SK-N-SH (cell line): Measurements from ENCODE around the gene AGFG1. TPM values are rescaled to one million over a fixed set of nuclear protein-coding genes. Genes with fewer than 3 reads are reported as not detected.

Experiments used
- CTCF ChIA-PET: fragments of 300-600, 350-600 bp; formaldehyde crosslinking; extraction: SDS; loops from one replicate; lab custom pipeline; 2021; lab: Yijun Ruan, JAX
- POLR2A ChIA-PET: fragments of 350-600 bp; sonication (Branson Sonifier 250); formaldehyde crosslinking; extraction: SDS; loops from one replicate; lab custom pipeline; 2020; ENCODE audit warnings: antibody characterized with exemption, inconsistent platforms; lab: Yijun Ruan, JAX
- DNase-seq: peaks from one replicate; pipeline ENCODE4 v3.0.0; 2012
- H2AFZ ChIP-seq: fragments of 200-600 bp; sonication (generic); 2 replicates; pipeline ENCODE4 v1.8.1; 2016; ENCODE audit warnings: antibody characterized with exemption, mild to moderate bottlenecking, low read depth
- H3F3A ChIP-seq: fragments of 200-600 bp; sonication (generic); replicated peaks from 2 replicates; pipeline ENCODE3; 2016; ENCODE audit warnings: antibody characterized with exemption, mild to moderate bottlenecking; ENCODE audit not compliant: insufficient read depth
- H3K27ac ChIP-seq, 2 experiments: fragments of 200-500 bp in 1 of 2; fragments of 200-600 bp in 1 of 2; sonication (Bioruptor generic) in 1 of 2; sonication (generic), shearing (Covaris generic) in 1 of 2; 2 replicates each; pipeline versions ENCODE4 v1.5.1 to v1.6.1; 2014 to 2016; ENCODE audit warnings: low read depth in 2 of 2, inconsistent platforms in 1 of 2, low read length in 1 of 2, mild to moderate bottlenecking in 1 of 2, mixed read lengths in 1 of 2
- H3K27me3 ChIP-seq: fragments of 200-600 bp; sonication (generic), shearing (Covaris generic); 2 replicates; pipeline ENCODE4 v1.6.1; 2016; ENCODE audit warnings: mixed run types; ENCODE audit not compliant: insufficient read depth
- H3K36me3 ChIP-seq, 2 experiments: fragments of 200-500 bp in 1 of 2; fragments of 200-600 bp in 1 of 2; sonication (Bioruptor generic) in 1 of 2; sonication (generic) in 1 of 2; replicated peaks in 1 of 2; 2 replicates each; pipeline versions ENCODE3 to v1.5.1; 2014 to 2016; ENCODE audit warnings: low read length in 1 of 2, mild to moderate bottlenecking in 1 of 2; ENCODE audit not compliant: insufficient read depth in 2 of 2, control insufficient read depth in 1 of 2
- H3K4me1 ChIP-seq, 2 experiments: fragments of 200-500 bp in 1 of 2; fragments of 200-600 bp in 1 of 2; sonication (Bioruptor generic) in 1 of 2; sonication (generic), shearing (Covaris generic) in 1 of 2; 2 replicates each; pipeline versions ENCODE4 v1.5.1 to v1.6.1; 2014 to 2016; ENCODE audit warnings: low read depth in 1 of 2, low read length in 1 of 2, mixed run types in 1 of 2; ENCODE audit not compliant: insufficient read depth in 2 of 2, control insufficient read depth in 1 of 2
- H3K4me2 ChIP-seq: fragments of 200-600 bp; sonication (generic), shearing (Covaris generic); 2 replicates; pipeline ENCODE4 v1.6.1; 2017; ENCODE audit warnings: mixed run types
- H3K4me3 ChIP-seq, 2 experiments: fragments of 200-500 bp in 1 of 2; fragments of 200-600 bp in 1 of 2; sonication (Bioruptor generic) in 1 of 2; sonication (generic), shearing (Covaris generic) in 1 of 2; 2 replicates each; pipeline versions ENCODE4 v1.5.1 to v1.8.1; 2014 to 2016; ENCODE audit warnings: low read depth in 2 of 2, inconsistent platforms in 1 of 2, low read length in 1 of 2, mild to moderate bottlenecking in 1 of 2, mixed read lengths in 1 of 2, moderate library complexity in 1 of 2
- H3K79me2 ChIP-seq: fragments of 200-600 bp; sonication (generic); 2 replicates; pipeline ENCODE4 v1.8.1; 2017; ENCODE audit warnings: mild to moderate bottlenecking; ENCODE audit not compliant: insufficient read depth
- H3K9ac ChIP-seq: fragments of 200-600 bp; sonication (generic); 2 replicates; pipeline ENCODE4 v1.6.1; 2017; ENCODE audit warnings: mixed run types
- H3K9me2 ChIP-seq: fragments of 200-600 bp; sonication (generic); 2 replicates; pipeline ENCODE4 v1.6.1; 2017; ENCODE audit warnings: mixed run types
- H3K9me3 ChIP-seq: fragments of 200-600 bp; sonication (generic); 2 replicates; pipeline ENCODE4 v1.6.1; 2017; ENCODE audit warnings: mixed run types, mild to moderate bottlenecking, moderate library complexity
- H4K20me1 ChIP-seq: fragments of 200-600 bp; sonication (generic); 2 replicates; pipeline ENCODE4 v1.6.1; 2017; ENCODE audit warnings: mild to moderate bottlenecking, mixed run types; ENCODE audit not compliant: insufficient read depth
- ELF1 ChIP-seq: IDR thresholded peaks from 2 replicates; pipeline ENCODE4 v1.4.0; 2012
- FOSL2 ChIP-seq: IDR thresholded peaks from 2 replicates; pipeline ENCODE4 v1.4.0; 2012; ENCODE audit warnings: low read depth, mild to moderate bottlenecking, moderate library complexity, borderline replicate concordance
- FOXJ3 ChIP-seq: sonication (generic); formaldehyde crosslinking; IDR thresholded peaks from 2 replicates; pipeline ENCODE4 v1.5.1; 2020; ENCODE audit warnings: mild to moderate bottlenecking, missing genetic modification reagents
- GABPA ChIP-seq: IDR thresholded peaks from 2 replicates; pipeline ENCODE4 v1.4.0; 2012; ENCODE audit warnings: low read depth, mild to moderate bottlenecking
- MEF2A ChIP-seq: IDR thresholded peaks from 2 replicates; pipeline ENCODE4 v1.4.0; 2012; ENCODE audit warnings: low read depth, borderline replicate concordance
- NFIC ChIP-seq: IDR thresholded peaks from 2 replicates; pipeline ENCODE4 v1.4.0; 2012; ENCODE audit warnings: borderline replicate concordance
- NRF1 ChIP-seq: IDR thresholded peaks from 2 replicates; pipeline ENCODE4 v1.6.1; 2012; ENCODE audit warnings: low read depth, mild to moderate bottlenecking, low read length
- POLR2AphosphoS5 ChIP-seq: IDR thresholded peaks from 2 replicates; pipeline ENCODE4 v1.6.1; 2012; ENCODE audit warnings: low read depth, low read length
- TAF1 ChIP-seq: IDR thresholded peaks from 2 replicates; pipeline ENCODE4 v1.6.1; 2012; ENCODE audit warnings: low read depth, mild to moderate bottlenecking, low read length, moderate library complexity, borderline replicate concordance
- TCF12 ChIP-seq: IDR thresholded peaks from 2 replicates; pipeline ENCODE4 v1.4.0; 2012
- TEAD4 ChIP-seq: IDR thresholded peaks from 2 replicates; pipeline ENCODE4 v1.4.0; 2012; ENCODE audit warnings: mild to moderate bottlenecking, borderline replicate concordance; ENCODE audit not compliant: insufficient read depth
- WGBS: methylation state at CpG from one replicate; pipeline ENCODE4 v1.1.6; 2017; ENCODE audit warnings: low lambda C conversion rate; 5-methylcytosine and 5-hydroxymethylcytosine counted together
- polyA plus RNA-seq, 3 experiments: library from polyadenylated mRNA; depleted of rRNA; stranded (reverse); fragments of >200 nt; gene quantifications; 2 replicates each; pipeline ENCODE4 v1.2.3, GENCODE V29; 2012
- TF ChIP-seq, protein P1 (sequence below): IDR thresholded peaks from 2 replicates; pipeline ENCODE4 v1.4.0; 2012; ENCODE audit warnings: low read depth
- TF ChIP-seq, protein P2 (sequence below): IDR thresholded peaks from 2 replicates; pipeline ENCODE4; 2012
- TF ChIP-seq, protein P3 (sequence below): fragments of 150-350 bp; IDR thresholded peaks from 2 replicates; pipeline ENCODE4 v1.6.1; 2016; ENCODE audit warnings: mild to moderate bottlenecking, low read depth, low read length
- TF ChIP-seq, protein P4 (sequence below): IDR thresholded peaks from 2 replicates; pipeline ENCODE4 v1.6.1; 2012; ENCODE audit warnings: mild to moderate bottlenecking, low read depth, low read length, moderate library complexity
- TF ChIP-seq, protein P5 (sequence below): fragments of 150-350 bp; IDR thresholded peaks from 2 replicates; pipeline ENCODE4 v1.6.1; 2017; ENCODE audit warnings: antibody characterized with exemption, low read length, low read depth, borderline replicate concordance

Gene AGFG1
- polyA plus RNA-seq, 1 of the 3 experiments (the other 2 are of a cell fraction), result 42.3 TPM

DNA sequence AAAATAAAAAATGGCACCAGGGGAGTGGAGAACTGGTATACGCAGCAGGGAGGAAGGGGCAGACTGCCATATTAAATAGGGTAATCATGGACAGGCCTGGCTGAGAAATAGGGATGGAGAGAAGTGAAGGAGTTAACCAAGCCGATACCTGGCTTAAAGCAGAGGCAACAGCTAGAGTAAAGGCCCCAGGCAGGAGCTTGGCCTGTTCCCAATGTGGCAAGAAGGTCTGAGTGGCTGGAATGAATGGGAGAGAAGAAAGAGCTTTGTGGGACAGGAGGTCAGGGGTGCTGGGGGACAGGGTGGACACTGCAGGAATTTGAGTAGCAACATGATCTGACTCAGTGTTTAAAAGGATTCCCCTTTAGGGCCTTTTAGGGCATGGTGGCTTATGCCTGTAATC lies 15.9 kb upstream of the AGFG1 start:
- Histone ChIP-seq H3K4me2 (no peak overlapping the region), H3F3A (peaks cover 13% of the 10 kb centered on the region), H3K36me3 (no peaks in the 10 kb centered on the region), H3K27me3 (no peaks in the 10 kb centered on the region)
- WGBS, result 95% methylated on average over 2 of the region's 2 CpGs
- POLR2A ChIA-PET, result no interaction called here
- TF ChIP-seq, protein P1, sequence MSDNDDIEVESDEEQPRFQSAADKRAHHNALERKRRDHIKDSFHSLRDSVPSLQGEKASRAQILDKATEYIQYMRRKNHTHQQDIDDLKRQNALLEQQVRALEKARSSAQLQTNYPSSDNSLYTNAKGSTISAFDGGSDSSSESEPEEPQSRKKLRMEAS, result no peak
- TF ChIP-seq TCF12, result no peak
- TF ChIP-seq ELF1, result no peak
- TF ChIP-seq FOSL2, result no peak
- TF ChIP-seq GABPA, result no peak
- TF ChIP-seq NFIC, result no peak
- no peak for TF ChIP-seq POLR2AphosphoS5
- TF ChIP-seq FOXJ3 (CRISPR knock-in tag), result no peak
- TF ChIP-seq MEF2A, result no peak
- TF ChIP-seq, all 33 proteins: peak for 0
- CTCF ChIA-PET, result no interaction called here
- H3K4me1 ChIP-seq, result peaks cover 2 to 11% of the 10 kb centered on the region in 2 experiments; a peak in 3 of 4 replicates
- H3K79me2 ChIP-seq, result no peaks in the 10 kb centered on the region
- no peak overlapping the region for H2AFZ ChIP-seq
- no peaks in the 10 kb centered on the region for H3K9me2 ChIP-seq
- H3K9ac ChIP-seq, result no peak overlapping the region
- DNase-seq, result no peak
- H3K27ac ChIP-seq, result no peak overlapping the region
- H3K9me3 ChIP-seq, result no peaks in the 10 kb centered on the region
- H4K20me1 ChIP-seq, result no peaks in the 10 kb centered on the region
- H3K4me3 ChIP-seq, result no peak overlapping the region

DNA sequence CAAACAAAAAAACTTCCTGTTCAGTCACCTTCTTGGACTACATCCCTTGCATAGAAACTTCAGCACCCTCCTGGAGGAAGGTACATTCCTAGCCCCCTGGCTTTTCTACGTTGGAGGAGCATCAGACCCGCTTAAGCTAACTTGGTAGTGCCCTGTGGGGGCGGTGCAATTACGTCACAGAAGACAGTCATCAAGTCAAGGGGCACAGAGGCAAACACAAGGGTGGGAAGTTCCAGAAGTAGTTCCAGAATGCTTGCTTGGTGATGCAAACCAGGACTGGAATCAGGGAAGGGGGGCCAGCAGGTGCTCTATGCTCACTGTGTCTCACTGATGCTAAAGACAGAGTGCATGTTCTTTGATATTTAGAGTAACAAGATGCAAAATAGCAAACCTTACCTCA lies 15.2 kb upstream of the AGFG1 start:
- TF ChIP-seq, protein P1, result no peak
- TF ChIP-seq, protein P2, sequence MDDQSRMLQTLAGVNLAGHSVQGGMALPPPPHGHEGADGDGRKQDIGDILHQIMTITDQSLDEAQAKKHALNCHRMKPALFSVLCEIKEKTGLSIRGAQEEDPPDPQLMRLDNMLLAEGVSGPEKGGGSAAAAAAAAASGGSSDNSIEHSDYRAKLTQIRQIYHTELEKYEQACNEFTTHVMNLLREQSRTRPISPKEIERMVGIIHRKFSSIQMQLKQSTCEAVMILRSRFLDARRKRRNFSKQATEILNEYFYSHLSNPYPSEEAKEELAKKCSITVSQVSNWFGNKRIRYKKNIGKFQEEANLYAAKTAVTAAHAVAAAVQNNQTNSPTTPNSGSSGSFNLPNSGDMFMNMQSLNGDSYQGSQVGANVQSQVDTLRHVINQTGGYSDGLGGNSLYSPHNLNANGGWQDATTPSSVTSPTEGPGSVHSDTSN, result no peak
- TF ChIP-seq NFIC (no peak), NRF1 (no peak), POLR2AphosphoS5 (no peak), TAF1 (no peak), TEAD4 (no peak)
- TF ChIP-seq, protein P3, sequence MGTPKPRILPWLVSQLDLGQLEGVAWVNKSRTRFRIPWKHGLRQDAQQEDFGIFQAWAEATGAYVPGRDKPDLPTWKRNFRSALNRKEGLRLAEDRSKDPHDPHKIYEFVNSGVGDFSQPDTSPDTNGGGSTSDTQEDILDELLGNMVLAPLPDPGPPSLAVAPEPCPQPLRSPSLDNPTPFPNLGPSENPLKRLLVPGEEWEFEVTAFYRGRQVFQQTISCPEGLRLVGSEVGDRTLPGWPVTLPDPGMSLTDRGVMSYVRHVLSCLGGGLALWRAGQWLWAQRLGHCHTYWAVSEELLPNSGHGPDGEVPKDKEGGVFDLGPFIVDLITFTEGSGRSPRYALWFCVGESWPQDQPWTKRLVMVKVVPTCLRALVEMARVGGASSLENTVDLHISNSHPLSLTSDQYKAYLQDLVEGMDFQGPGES, result no peak
- TF ChIP-seq, protein P4, sequence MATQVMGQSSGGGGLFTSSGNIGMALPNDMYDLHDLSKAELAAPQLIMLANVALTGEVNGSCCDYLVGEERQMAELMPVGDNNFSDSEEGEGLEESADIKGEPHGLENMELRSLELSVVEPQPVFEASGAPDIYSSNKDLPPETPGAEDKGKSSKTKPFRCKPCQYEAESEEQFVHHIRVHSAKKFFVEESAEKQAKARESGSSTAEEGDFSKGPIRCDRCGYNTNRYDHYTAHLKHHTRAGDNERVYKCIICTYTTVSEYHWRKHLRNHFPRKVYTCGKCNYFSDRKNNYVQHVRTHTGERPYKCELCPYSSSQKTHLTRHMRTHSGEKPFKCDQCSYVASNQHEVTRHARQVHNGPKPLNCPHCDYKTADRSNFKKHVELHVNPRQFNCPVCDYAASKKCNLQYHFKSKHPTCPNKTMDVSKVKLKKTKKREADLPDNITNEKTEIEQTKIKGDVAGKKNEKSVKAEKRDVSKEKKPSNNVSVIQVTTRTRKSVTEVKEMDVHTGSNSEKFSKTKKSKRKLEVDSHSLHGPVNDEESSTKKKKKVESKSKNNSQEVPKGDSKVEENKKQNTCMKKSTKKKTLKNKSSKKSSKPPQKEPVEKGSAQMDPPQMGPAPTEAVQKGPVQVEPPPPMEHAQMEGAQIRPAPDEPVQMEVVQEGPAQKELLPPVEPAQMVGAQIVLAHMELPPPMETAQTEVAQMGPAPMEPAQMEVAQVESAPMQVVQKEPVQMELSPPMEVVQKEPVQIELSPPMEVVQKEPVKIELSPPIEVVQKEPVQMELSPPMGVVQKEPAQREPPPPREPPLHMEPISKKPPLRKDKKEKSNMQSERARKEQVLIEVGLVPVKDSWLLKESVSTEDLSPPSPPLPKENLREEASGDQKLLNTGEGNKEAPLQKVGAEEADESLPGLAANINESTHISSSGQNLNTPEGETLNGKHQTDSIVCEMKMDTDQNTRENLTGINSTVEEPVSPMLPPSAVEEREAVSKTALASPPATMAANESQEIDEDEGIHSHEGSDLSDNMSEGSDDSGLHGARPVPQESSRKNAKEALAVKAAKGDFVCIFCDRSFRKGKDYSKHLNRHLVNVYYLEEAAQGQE, result no peak
- TF ChIP-seq, protein P5, sequence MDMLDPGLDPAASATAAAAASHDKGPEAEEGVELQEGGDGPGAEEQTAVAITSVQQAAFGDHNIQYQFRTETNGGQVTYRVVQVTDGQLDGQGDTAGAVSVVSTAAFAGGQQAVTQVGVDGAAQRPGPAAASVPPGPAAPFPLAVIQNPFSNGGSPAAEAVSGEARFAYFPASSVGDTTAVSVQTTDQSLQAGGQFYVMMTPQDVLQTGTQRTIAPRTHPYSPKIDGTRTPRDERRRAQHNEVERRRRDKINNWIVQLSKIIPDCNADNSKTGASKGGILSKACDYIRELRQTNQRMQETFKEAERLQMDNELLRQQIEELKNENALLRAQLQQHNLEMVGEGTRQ, result no peak
- Histone ChIP-seq H3F3A (peaks cover 13% of the 10 kb centered on the region), H3K4me1 (peaks cover 0 to 11% of the 10 kb centered on the region in 2 experiments; a peak in 3 of 4 replicates), H2AFZ (no peak overlapping the region), H3K9ac (no peak overlapping the region), H3K36me3 (no peaks in the 10 kb centered on the region), H3K9me2 (no peaks in the 10 kb centered on the region), H3K9me3 (no peaks in the 10 kb centered on the region), H3K4me2 (no peak overlapping the region), H3K27ac (no peak overlapping the region), H3K79me2 (no peaks in the 10 kb centered on the region), H4K20me1 (no peaks in the 10 kb centered on the region), H3K27me3 (no peaks in the 10 kb centered on the region), H3K4me3 (no peak overlapping the region)
- POLR2A ChIA-PET, result no interaction called here
- 88% methylated on average over 4 of the region's 4 CpGs for WGBS
- DNase-seq, result no peak
- CTCF ChIA-PET, result no interaction called here
